Activated CD8-positive, alpha-beta memory T cell treated with anti-CD3 and anti-CD28 coated beads, Interleukin-2, amount 50 U/mL, for 1 hour (primary cell): ENCODE results near the gene SYNPO2.
"Not testable (repeated sequence)": the region's sequence is repeated elsewhere in the genome, so short reads cannot be mapped to it uniquely, and the experiment has no call there.

Experiments used
- DNase-seq: peaks from one replicate; pipeline ENCODE4 v3.0.0-alpha.2; 2020; ENCODE audit errors: extremely low read depth

SYNPO2 gene

GRCh38 chr4:119002476-119002875 lies 113.8 kb downstream of the SYNPO2 start:
- DNase-seq, result no peak

GRCh38 chr4:119003001-119003400 lies 114.3 kb downstream of the SYNPO2 start:
- not testable (repeated sequence) for DNase-seq

GRCh38 chr4:119005928-119006460 lies 117.3 kb downstream of the SYNPO2 start:
- no peak for DNase-seq

- no peak for DNase-seq
Measured at GRCh38 chr4:119008761-119009160, 120.1 kb downstream of the SYNPO2 start.

- not testable (repeated sequence) for DNase-seq
Measured at GRCh38 chr4:119010221-119010620, 121.6 kb downstream of the SYNPO2 start.

GRCh38 chr4:119010909-119011606 lies 122.4 kb downstream of the SYNPO2 start:
- DNase-seq, result no peak

GRCh38 chr4:119011607-119011988 lies 122.9 kb downstream of the SYNPO2 start:
- DNase-seq, result no peak

GRCh38 chr4:119014658-119015057 lies 126.0 kb downstream of the SYNPO2 start:
- no peak for DNase-seq

GRCh38 chr4:119016636-119017035 lies 128.0 kb downstream of the SYNPO2 start:
- no peak for DNase-seq

GRCh38 chr4:119017636-119018035 lies 129.0 kb downstream of the SYNPO2 start:
- no peak for DNase-seq

GRCh38 chr4:119020158-119020557 lies 131.5 kb downstream of the SYNPO2 start:
- DNase-seq, result no peak

GRCh38 chr4:119022520-119022919 lies 133.9 kb downstream of the SYNPO2 start:
- DNase-seq, result not testable (repeated sequence)

GRCh38 chr4:119024102-119024501 lies 135.4 kb downstream of the SYNPO2 start:
- no peak for DNase-seq

- DNase-seq, result no peak
Measured at GRCh38 chr4:119025420-119025819, 136.8 kb downstream of the SYNPO2 start.

- DNase-seq, result no peak
Measured at GRCh38 chr4:119025916-119026661, 137.4 kb downstream of the SYNPO2 start.

- DNase-seq, result no peak
Measured at GRCh38 chr4:119026662-119027444, 138.2 kb downstream of the SYNPO2 start.

GRCh38 chr4:119027811-119028210 lies 139.2 kb downstream of the SYNPO2 start:
- DNase-seq, result no peak

GRCh38 chr4:119028296-119028695 lies 139.6 kb downstream of the SYNPO2 start:
- DNase-seq, result no peak

GRCh38 chr4:119029847-119030535 lies 141.3 kb downstream of the SYNPO2 start:
- no peak for DNase-seq

- DNase-seq, result no peak
Measured at GRCh38 chr4:119030536-119030890, 141.9 kb downstream of the SYNPO2 start.

- DNase-seq, result no peak
Measured at GRCh38 chr4:119031218-119031617, 142.6 kb downstream of the SYNPO2 start.
